ENCODE measurements around the gene ARMC6. TPM values are rescaled to one million over a fixed set of nuclear protein-coding genes. Genes with fewer than 3 reads are reported as not detected.

The ARMC6 gene
- total and polyA plus RNA-seq, 2 of the 13 experiments (the other 11 are each of a cell fraction or from before 2014, with no cell fraction given) = 16.2 to 36.8 TPM

GRCh38 chr19:18991006-18991405 is 42.4 kb upstream of the ARMC6 start:
- DNase-seq (ENCODE audit: low spot score) = no peak
- peaks cover 10% of the 10 kb centered on the region for H3K4me1 ChIP-seq (ENCODE audit: insufficient read depth, low read length)
- BruUV-seq (replicated peaks) = no TSS peak
- ChIA-PET POLR2A (interaction anchor here (0.9 kb wide), 1 partner anchor 72 kb away, joined by 3 read pairs; the partner anchor contains the start of genes COPE and DDX49), CTCF (ENCODE audit: low intra/inter-chr PET ratio, low total read pairs) (no interaction called here)
- in situ Hi-C loops (cut with HindIII; ENCODE audit: extremely low pct_ligation_motif_present, low pct_unique_long_range_greater_than_20kb) (no loop called here), intact Hi-C loops (cut with micrococcal nuclease; ENCODE audit: unreplicated experiment) (no loop called here)
- H3K9ac ChIP-seq (ENCODE audit: insufficient read depth, low read depth, low read length) = no peak overlapping the region
- H3K4me2 ChIP-seq (ENCODE audit: low read depth, low read length) = no peak overlapping the region
- no peak overlapping the region for H3K27ac ChIP-seq (ENCODE audit: extremely low read length, insufficient read depth, low read length)
- no peak for TF ChIP-seq FLYWCH1 (CRISPR knock-in tag; IDR thresholded peaks at IDR 0.05)
- no peak for TF ChIP-seq ZNF710 (CRISPR knock-in tag; IDR thresholded peaks at IDR 0.05; ENCODE audit: borderline replicate concordance)
- no peak for TF ChIP-seq GPN1 (CRISPR knock-in tag; IDR thresholded peaks at IDR 0.05; ENCODE audit: borderline replicate concordance)
- TF ChIP-seq ZFP90 (CRISPR knock-in tag; IDR thresholded peaks at IDR 0.05; ENCODE audit: borderline replicate concordance) = no peak
- TF ChIP-seq ZNF20 (CRISPR knock-in tag; IDR thresholded peaks at IDR 0.05) = no peak
- TF ChIP-seq PBX2 (CRISPR knock-in tag; IDR thresholded peaks at IDR 0.05) = no peak
- TF ChIP-seq ARID5B (CRISPR knock-in tag; IDR thresholded peaks at IDR 0.05) = no peak
- no peak for TF ChIP-seq ZFP91 (CRISPR knock-in tag; IDR thresholded peaks at IDR 0.05; ENCODE audit: borderline replicate concordance)
- no peak overlapping the region for H3K4me3 ChIP-seq (replicated peaks in 1 of 3; ENCODE audit: insufficient read depth in 1 of 3, low read depth in 2 of 3, low read length in 3 of 3)
- H3K79me2 ChIP-seq (ENCODE audit: insufficient read depth, low read length) = no peaks in the 10 kb centered on the region
- no peaks in the 10 kb centered on the region for H3K9me3 ChIP-seq (ENCODE audit: low read length)
- no peak for FAIRE-seq
- 89% methylated on average over 10 of the region's 16 CpGs for WGBS (ENCODE audit: low lambda C conversion rate)
- H2AFZ ChIP-seq (ENCODE audit: low read length) = no peak overlapping the region
- H3K36me3 ChIP-seq (replicated peaks in 1 of 2; ENCODE audit: control insufficient read depth in 1 of 2, insufficient read depth in 2 of 2, low read length in 2 of 2) = peaks cover 15 to 32% of the 10 kb centered on the region in 2 experiments
- ATAC-seq = no peak
- H3K27me3 ChIP-seq (ENCODE audit: control insufficient read depth in 1 of 2, insufficient read depth in 2 of 2, low read length in 2 of 2) = no peaks in the 10 kb centered on the region
- no peaks in the 10 kb centered on the region for H4K20me1 ChIP-seq (ENCODE audit: insufficient read depth, low read length)

Data from HepG2 (cell line).